Endothelial cell of umbilical vein (primary cell): ENCODE results near the gene GTF2H3. TPM values are rescaled to one million over a fixed set of nuclear protein-coding genes. Genes with fewer than 3 reads are reported as not detected.

Experiments
- BruUV-seq: library from RNA; stranded (reverse); fragments of 400-500 nt; replicated peaks from 2 replicates; lab custom pipeline; 2021; lab: Mats Ljungman, UMichigan
- CTCF ChIA-PET: fragments of 300-600, 350-600 bp; sonication (Branson Sonifier 250); formaldehyde crosslinking; loops from one replicate; lab custom pipeline; 2021; ENCODE audit warnings: antibody characterized with exemption, inconsistent platforms; lab: Charles Lee
- POLR2A ChIA-PET: fragments of 300-600, 350-600 bp; sonication (Branson Sonifier 250); formaldehyde crosslinking; loops from one replicate; lab custom pipeline; 2021; ENCODE audit warnings: antibody characterized with exemption, inconsistent platforms; lab: Charles Lee
- DNase-seq: peaks from one replicate; pipeline ENCODE4 v3.0.0-alpha.2; 2011; ENCODE audit warnings: low read depth, low spot score
- FAIRE-seq: peaks from 2 replicates; lab custom pipeline; 2011; peaks lifted over from hg19 to GRCh38; lab: Jason Lieb, UNC
- H2AFZ ChIP-seq: 2 replicates; pipeline ENCODE4 v1.6.0; 2012; ENCODE audit warnings: low read depth, low read length, control low read depth, inconsistent platforms
- H3K27ac ChIP-seq: 2 replicates; pipeline ENCODE4 v1.5.1; 2011; ENCODE audit warnings: low read depth, mild to moderate bottlenecking, control low read depth, low read length, moderate library complexity; ENCODE audit not compliant: insufficient read depth
- H3K27me3 ChIP-seq, 2 experiments: 2 replicates each; pipeline versions ENCODE4 v1.6.0 to v1.6.1; 2011; ENCODE audit warnings: low read length in 2 of 2, mixed read lengths in 1 of 2; ENCODE audit not compliant: control insufficient read depth in 2 of 2, insufficient read depth in 2 of 2
- H3K36me3 ChIP-seq, 2 experiments: 2 replicates in 1 of 2; 3 replicates in 1 of 2; pipeline ENCODE4 v1.5.1; 2011; ENCODE audit warnings: low read length in 2 of 2, mild to moderate bottlenecking in 1 of 2, moderate library complexity in 1 of 2; ENCODE audit not compliant: control insufficient read depth in 2 of 2, insufficient read depth in 2 of 2; ENCODE audit errors: extremely low read depth in 1 of 2
- H3K4me1 ChIP-seq: 3 replicates; pipeline ENCODE4 v1.5.1; 2011; ENCODE audit warnings: mild to moderate bottlenecking, low read length; ENCODE audit not compliant: control insufficient read depth, insufficient read depth; ENCODE audit errors: extremely low read depth
- H3K4me2 ChIP-seq: 2 replicates; pipeline ENCODE4 v1.6.1; 2011; ENCODE audit warnings: low read length, control low read depth, mixed read lengths; ENCODE audit not compliant: insufficient read depth
- H3K4me3 ChIP-seq, 3 experiments: fragments of 200-600 bp in 1 of 3; sonication (generic), shearing (Covaris generic) in 1 of 3; replicated peaks in 1 of 3; 2 replicates each; pipeline ENCODE4 v1.5.1; 2011 to 2016; ENCODE audit warnings: control low read depth in 3 of 3, low read length in 3 of 3, mild to moderate bottlenecking in 2 of 3, inconsistent platforms in 1 of 3, low read depth in 1 of 3, moderate library complexity in 1 of 3; ENCODE audit not compliant: insufficient read depth in 1 of 3
- H3K79me2 ChIP-seq: 2 replicates; pipeline ENCODE4 v1.6.0; 2012; ENCODE audit warnings: low read length, inconsistent platforms; ENCODE audit not compliant: control insufficient read depth, insufficient read depth
- H3K9ac ChIP-seq: replicated peaks from 2 replicates; pipeline ENCODE3; 2011; ENCODE audit warnings: low read length, control low read depth; ENCODE audit not compliant: insufficient read depth; ENCODE audit errors: extremely low read depth
- H3K9me1 ChIP-seq: replicated peaks from 3 replicates; pipeline ENCODE4 v1.6.0; 2011; ENCODE audit warnings: mild to moderate bottlenecking, low read length; ENCODE audit not compliant: control insufficient read depth, insufficient read depth; ENCODE audit errors: extremely low read depth
- H3K9me3 ChIP-seq: replicated peaks from 2 replicates; pipeline ENCODE4 v1.5.1; 2012; ENCODE audit warnings: low read length, inconsistent platforms; ENCODE audit not compliant: control insufficient read depth, insufficient read depth
- H4K20me1 ChIP-seq: replicated peaks from 2 replicates; pipeline ENCODE3; 2011; ENCODE audit warnings: mild to moderate bottlenecking, low read length; ENCODE audit not compliant: control insufficient read depth, insufficient read depth; ENCODE audit errors: extremely low read depth
- CTCF ChIP-seq, 2 donors: IDR thresholded peaks; 1 replicate in 1 of 2; 2 replicates in 1 of 2; pipeline ENCODE4 v1.5.1; 2011; ENCODE audit warnings: low read length in 2 of 2, mild to moderate bottlenecking in 2 of 2, moderate library complexity in 2 of 2, control low read depth in 1 of 2, inconsistent platforms in 1 of 2, low read depth in 1 of 2; ENCODE audit not compliant: insufficient read depth in 1 of 2; ENCODE audit errors: extremely low read depth in 1 of 2
- EZH2 ChIP-seq: IDR thresholded peaks from 2 replicates; pipeline ENCODE4 v1.6.1; 2012; ENCODE audit warnings: borderline replicate concordance, low read depth, mild to moderate bottlenecking, moderate library complexity, low read length, inconsistent platforms; ENCODE audit not compliant: severe bottlenecking
- FOS ChIP-seq: IDR thresholded peaks from 2 replicates; pipeline ENCODE4 v1.6.1; 2011; ENCODE audit warnings: mild to moderate bottlenecking, low read length, moderate library complexity, borderline replicate concordance; ENCODE audit not compliant: insufficient read depth
- GATA2 ChIP-seq: IDR thresholded peaks from 2 replicates; pipeline ENCODE4 v1.7.0; 2011; ENCODE audit warnings: low read depth, mild to moderate bottlenecking, moderate library complexity, mixed read lengths, low read length; ENCODE audit not compliant: insufficient read length, insufficient read depth
- JUN ChIP-seq: IDR thresholded peaks from 2 replicates; pipeline ENCODE4 v1.6.1; 2011; ENCODE audit warnings: borderline replicate concordance, low read depth; ENCODE audit not compliant: insufficient read length, insufficient read depth
- MAX ChIP-seq: IDR thresholded peaks from 2 replicates; pipeline ENCODE4 v1.6.1; 2011; ENCODE audit not compliant: insufficient read depth, insufficient read length
- MYC ChIP-seq: IDR thresholded peaks from one replicate; pipeline ENCODE4 v1.6.1; 2011; ENCODE audit warnings: mild to moderate bottlenecking, low read depth, low read length
- POLR2A ChIP-seq: IDR thresholded peaks from 2 replicates; pipeline ENCODE4 v1.6.1; 2012; ENCODE audit warnings: low read depth, mild to moderate bottlenecking, control low read depth, low read length
- POLR2AphosphoS5 ChIP-seq: IDR thresholded peaks from 2 replicates; pipeline ENCODE4 v1.6.1; 2012; ENCODE audit warnings: low read depth, mild to moderate bottlenecking, control low read depth, low read length, moderate library complexity; ENCODE audit not compliant: insufficient read depth
- dilution Hi-C: fragments of 300-500 bp; cut with MboI; formaldehyde crosslinking; loops from one replicate; pipeline ENCODE4 v1.15.0; 2019; ENCODE audit warnings: low sequenced_read_pairs; ENCODE audit not compliant: extremely low pct_ligation_motif_present
- intact Hi-C: fragments of 100-400 bp; cut with micrococcal nuclease; formaldehyde crosslinking; loops from one replicate; pipeline ENCODE4 v1.10.0; 2022
- polyA plus RNA-seq, 4 experiments: library from polyadenylated mRNA; depleted of rRNA in 3 of 4; stranded (reverse) in 3 of 4; unstranded in 1 of 4; fragments of >200 nt; gene quantifications; 2 replicates each; pipeline versions ENCODE4 v1.2.1 to v1.2.3, GENCODE V29; 2011 to 2012; ENCODE audit warnings: missing spikeins in 1 of 4
- total RNA-seq: library from RNA; stranded (reverse); gene quantifications from 2 replicates; pipeline ENCODE4 v1.2.3, GENCODE V29; 2021

GTF2H3 gene
- total and polyA plus RNA-seq, 2 donors (not counting 3 experiments of a cell fraction or from before 2014, with no cell fraction given): 17.8 to 31.3 TPM

- Histone ChIP-seq H3K27ac (no peak overlapping the region), H2AFZ (no peak overlapping the region), H3K4me2 (no peak overlapping the region), H3K9ac (no peak overlapping the region), H3K36me3 (peaks cover 5 to 6% of the 10 kb centered on the region in 2 experiments), H3K4me1 (no peaks in the 10 kb centered on the region), H4K20me1 (no peaks in the 10 kb centered on the region), H3K4me3 (no peak overlapping the region), H3K9me1 (no peaks in the 10 kb centered on the region), H3K9me3 (no peaks in the 10 kb centered on the region), H3K79me2 (no peaks in the 10 kb centered on the region), H3K27me3 (no peaks in the 10 kb centered on the region)
- ChIA-PET CTCF (interaction anchor here (1.0 kb wide), 1 partner anchor 16 kb away, joined by 3 read pairs; no protein-coding TSS in a partner anchor), POLR2A (no interaction called here)
- DNase-seq (no peak), FAIRE-seq (no peak)
- TF ChIP-seq MYC (no peak), FOS (peak; percentile 65), POLR2A (no peak), MAX (no peak), JUN (peak; percentile 33), POLR2AphosphoS5 (no peak)
- dilution Hi-C loops (no loop called here), intact Hi-C loops (no loop called here)
- no TSS peak for BruUV-seq
These were observed 26.5 kb downstream of the GTF2H3 start for GRCh38 chr12:123659996-123660727.

- TF ChIP-seq CTCF (IDR thresholded peaks at IDR 0.05; ENCODE audit: extremely low read depth in 1 of 2, insufficient read depth in 1 of 2, low read depth in 1 of 2, low read length in 2 of 2) (no peak), GATA2 (no peak), JUN (no peak), MYC (no peak), POLR2AphosphoS5 (no peak), EZH2 (no peak), POLR2A (no peak), FOS (no peak), MAX (no peak)
- no peaks in the 10 kb centered on the region for H4K20me1 ChIP-seq
- H3K27me3 ChIP-seq: no peaks in the 10 kb centered on the region
- intact Hi-C loops: no loop called here
- H3K79me2 ChIP-seq: no peaks in the 10 kb centered on the region
- ChIA-PET CTCF (no interaction called here), POLR2A (no interaction called here)
- DNase-seq (no peak), FAIRE-seq (no peak)
- no peak overlapping the region for H3K9ac ChIP-seq
- no peak overlapping the region for H3K4me2 ChIP-seq
- no peak overlapping the region for H3K4me3 ChIP-seq
- H3K4me1 ChIP-seq: peaks cover 2% of the 10 kb centered on the region
- no TSS peak for BruUV-seq
- H3K9me1 ChIP-seq: no peaks in the 10 kb centered on the region
- dilution Hi-C loops: no loop called here
- no peaks in the 10 kb centered on the region for H3K36me3 ChIP-seq
- no peak overlapping the region for H3K27ac ChIP-seq
- H3K9me3 ChIP-seq: no peaks in the 10 kb centered on the region
- no peak overlapping the region for H2AFZ ChIP-seq
These were observed 34.1 kb downstream of the GTF2H3 start for GRCh38 chr12:123667771-123668170.
